ENCODE measurements around the gene TMEM204. TPM values are rescaled to one million over a fixed set of nuclear protein-coding genes. Genes with fewer than 3 reads are reported as not detected.
A peak's percentile ranks its signal among the peaks of the same experiment; 100 is the strongest.

TMEM204 gene
- polyA plus RNA-seq (2013, experiment 1 of 2; ENCODE audit: insufficient read length), result 6.3 TPM
- polyA plus RNA-seq (2013, experiment 2 of 2; ENCODE audit: insufficient read length), result 5.4 TPM

DNA sequence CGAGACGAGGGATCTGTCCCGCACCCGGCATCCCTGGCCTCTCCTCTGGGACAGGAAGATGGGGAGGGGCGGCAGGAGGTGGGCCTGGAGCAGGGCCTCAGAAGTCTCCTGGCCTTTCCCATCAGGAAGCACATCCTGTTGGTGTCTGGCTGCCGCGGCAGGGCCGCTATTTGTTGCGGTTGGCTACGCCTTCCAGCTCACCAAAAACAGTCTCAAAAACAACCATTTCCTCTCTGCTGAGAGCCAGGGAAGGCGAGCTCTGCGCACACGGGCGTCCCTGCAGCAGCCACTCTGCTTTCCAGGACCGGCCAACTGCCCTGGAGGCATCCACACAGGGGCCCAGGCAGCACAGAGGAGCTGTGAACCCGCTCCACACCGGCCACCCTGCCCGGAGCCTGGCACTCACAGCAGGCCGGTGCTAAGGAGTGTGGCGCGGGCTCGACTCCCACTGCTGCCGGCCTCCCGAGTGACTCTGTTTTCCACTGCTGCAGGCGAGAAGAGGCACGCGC is at the start of gene TMEM204:
Gene TMEM204 (plus strand): TSS at position 224 of the 509 bp plus-strand sequence. CDS start 610 bp downstream, outside the sequence.
- peak; percentile 86 for DNase-seq

DNA sequence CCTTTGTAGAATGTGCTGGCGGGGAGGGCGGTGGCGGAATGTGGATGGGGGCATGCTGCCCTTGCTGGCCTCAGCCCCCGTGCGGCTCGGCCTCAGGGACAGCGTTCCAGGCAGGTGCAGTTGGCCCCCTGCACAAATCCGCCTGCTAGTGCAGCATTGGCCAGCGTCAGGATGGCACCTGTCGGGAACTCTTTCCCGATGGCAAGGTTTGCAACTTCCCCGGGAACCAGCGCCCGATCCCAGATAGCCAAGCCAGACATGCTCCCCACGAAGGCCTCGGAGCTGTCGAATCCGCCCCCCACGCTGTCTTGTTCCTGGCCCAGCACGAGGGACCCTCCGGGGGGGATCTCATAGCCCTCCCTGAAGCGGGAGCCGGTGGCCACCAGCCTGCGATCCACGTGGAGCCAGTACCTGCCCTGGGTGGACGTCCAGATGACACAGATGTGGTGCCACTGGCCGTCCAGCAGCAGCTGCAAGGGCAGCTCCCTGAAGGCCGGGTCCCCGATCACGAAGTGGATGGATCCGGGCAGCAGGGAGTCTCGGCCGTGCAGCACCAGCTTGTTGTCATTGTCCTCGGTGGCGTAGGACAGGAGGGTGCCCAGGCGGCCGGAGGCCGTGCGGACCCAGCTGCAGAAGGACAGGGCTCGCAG is 47.5 kb upstream of the TMEM204 start:
- no peak for DNase-seq

DNA sequence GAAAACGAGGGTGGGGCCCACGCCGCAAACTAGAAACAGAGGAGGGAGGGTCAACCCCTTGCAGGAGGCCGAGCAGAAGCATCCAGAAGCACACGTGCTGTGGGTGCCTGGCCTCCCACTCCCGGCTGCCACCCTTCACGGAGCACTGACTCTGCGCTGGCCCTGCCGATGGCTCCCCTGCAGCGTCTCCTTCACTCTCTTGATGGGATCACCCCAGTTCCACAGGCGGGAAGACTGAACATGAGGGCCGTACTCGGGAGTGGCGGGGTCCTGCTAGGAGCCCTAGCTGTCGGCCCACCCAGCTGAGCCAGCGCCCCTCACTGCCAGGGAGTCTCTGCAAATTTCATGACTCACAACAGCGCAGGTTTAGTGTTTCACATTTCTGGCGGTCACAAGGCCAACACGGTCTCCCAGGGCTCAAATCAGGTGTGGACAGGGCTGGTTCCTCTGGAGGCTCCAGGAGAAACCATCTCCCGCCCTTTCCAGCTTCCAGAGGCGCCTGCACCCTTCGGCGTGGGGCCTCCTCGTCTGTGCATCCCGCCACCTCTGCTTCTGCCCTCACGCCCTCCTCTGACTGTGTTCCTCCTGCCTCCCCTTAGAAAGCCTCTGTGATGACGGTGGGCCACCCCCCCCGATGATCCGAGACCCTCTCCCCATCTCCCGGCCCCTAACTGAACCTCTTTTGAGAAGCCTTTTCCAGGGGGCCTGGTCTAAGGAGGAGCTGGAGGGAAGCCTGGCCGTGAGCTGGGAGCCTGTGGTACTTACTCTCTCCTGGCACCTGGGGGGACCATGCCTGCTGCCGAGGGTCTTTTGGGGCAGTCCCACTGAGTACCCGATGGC is 46.7 kb upstream of the TMEM204 start:
- no peak for DNase-seq

DNA sequence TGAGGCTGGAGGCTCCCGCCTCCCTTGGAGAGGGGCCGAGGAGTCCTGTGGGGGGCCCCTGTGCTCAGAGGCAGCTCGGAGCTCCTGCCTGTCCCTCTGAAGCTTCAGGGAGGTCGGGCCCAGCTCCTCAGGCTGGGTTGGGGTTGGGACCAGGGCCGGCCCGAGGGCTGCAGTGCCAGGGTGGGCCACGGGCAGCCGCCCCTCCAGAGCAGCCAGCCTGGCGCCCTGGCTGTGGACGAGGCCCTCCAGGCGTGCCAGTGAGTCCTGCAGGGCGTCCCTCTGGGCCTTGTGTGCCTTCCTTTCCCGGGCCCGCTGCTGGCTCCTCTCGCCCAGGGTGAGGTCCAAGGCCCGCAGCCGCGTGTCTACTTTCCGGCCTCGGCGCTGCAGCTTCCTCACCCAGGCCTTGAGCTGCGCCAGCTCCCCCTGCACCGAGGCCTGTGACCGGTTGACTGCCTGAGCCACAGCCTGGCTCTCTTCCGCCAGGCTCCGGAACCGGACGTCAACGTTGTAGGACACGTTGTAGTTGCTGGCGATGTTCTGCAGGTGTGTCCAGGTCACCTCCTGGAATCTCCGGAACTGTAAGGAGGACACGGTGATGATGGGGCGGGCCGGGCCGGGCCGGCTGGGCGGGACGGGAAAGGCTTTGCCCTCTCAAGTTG is 45.9 kb upstream of the TMEM204 start:
- no peak for DNase-seq

DNA sequence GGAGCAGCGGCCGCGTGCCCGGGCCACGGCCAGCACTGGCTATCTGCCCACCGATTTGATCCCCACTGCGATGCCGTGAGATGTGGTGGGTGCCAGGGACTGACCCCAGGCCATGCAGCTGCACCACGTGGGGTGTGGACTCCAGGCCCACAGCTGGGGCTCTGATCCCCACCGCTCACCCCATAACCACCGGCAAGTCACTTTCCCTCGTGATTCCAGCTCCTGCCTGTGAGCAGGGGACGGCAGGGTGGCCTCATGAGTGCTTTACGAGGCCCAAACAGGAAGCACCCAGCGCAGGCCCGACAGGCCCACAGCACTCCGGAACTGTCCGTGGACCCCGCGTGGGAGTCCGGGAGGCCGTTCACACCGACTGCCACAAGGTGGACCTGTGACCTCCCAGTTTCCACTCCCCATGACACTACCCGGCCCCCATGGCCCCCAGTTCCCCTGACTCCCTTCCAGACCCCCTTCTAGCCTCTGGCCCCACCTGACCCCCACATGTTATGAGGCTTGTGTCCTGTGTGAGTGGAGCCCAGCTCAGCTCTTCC is 45.3 kb upstream of the TMEM204 start:
- no peak for DNase-seq

DNA sequence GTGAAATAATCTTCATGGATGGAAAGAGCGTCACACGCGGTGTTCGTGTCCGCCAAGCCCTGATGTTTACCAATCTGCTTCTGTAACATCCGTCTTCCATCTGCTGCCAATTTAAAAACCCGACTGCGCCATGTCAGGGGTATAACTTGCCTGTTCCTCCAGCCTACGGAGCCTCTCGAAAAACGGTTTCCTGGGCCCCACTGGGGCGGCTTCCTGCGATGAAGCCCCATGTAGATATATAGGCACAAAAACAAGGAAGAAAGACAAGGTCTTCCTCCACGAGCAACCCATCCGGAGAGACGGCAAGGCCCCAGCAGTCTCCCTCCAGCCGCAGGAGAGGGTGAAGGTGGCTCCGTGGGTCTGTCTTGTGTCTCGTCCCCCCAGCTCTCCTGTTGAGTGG is 44.8 kb upstream of the TMEM204 start, which contains the start of gene PTX4:
Gene PTX4 (minus strand): TSS at position 326 of the 400 bp plus-strand sequence. CDS start 35 bp downstream, at position 291.
- DNase-seq, result no peak

DNA sequence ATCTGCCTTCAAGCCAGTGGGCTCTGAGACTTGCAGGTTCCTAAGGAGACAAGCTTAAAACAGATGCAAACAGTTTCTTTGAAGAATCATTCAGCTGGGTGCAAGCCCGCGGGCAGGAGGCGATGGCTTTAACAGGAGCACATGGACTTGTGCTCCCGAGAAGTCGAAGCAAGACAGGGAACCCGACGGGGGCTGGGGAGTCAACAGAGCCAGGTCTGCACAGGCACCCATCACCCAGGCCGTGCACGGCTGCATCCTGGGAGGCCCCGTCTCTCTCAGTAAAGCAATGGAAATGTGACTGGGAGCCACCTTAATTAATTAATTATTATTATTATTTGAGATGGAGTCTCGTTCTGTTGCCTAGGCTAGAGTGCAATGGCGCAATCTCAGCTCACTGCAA is 44.4 kb upstream of the TMEM204 start:
- no peak for DNase-seq

DNA sequence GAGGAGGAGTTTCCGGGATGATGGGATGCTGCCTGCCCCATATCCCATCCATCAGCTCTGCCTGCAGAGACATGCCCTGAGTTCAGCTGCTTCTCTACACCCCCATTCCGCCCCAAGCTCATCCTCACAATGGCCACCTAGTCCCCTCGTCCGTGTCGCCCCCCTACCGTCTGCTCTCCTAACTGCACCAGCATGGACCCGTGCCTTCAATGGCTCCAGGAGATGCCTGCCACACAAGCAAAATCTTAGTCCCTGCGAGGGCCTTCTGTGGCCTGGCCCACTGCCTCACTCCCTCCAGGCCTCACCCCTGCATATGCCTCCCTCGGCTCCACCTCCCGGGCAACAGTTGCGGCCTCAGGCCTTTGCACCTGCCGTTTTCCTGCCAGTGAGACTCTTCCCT is 42.1 kb upstream of the TMEM204 start:
- no peak for DNase-seq

DNA sequence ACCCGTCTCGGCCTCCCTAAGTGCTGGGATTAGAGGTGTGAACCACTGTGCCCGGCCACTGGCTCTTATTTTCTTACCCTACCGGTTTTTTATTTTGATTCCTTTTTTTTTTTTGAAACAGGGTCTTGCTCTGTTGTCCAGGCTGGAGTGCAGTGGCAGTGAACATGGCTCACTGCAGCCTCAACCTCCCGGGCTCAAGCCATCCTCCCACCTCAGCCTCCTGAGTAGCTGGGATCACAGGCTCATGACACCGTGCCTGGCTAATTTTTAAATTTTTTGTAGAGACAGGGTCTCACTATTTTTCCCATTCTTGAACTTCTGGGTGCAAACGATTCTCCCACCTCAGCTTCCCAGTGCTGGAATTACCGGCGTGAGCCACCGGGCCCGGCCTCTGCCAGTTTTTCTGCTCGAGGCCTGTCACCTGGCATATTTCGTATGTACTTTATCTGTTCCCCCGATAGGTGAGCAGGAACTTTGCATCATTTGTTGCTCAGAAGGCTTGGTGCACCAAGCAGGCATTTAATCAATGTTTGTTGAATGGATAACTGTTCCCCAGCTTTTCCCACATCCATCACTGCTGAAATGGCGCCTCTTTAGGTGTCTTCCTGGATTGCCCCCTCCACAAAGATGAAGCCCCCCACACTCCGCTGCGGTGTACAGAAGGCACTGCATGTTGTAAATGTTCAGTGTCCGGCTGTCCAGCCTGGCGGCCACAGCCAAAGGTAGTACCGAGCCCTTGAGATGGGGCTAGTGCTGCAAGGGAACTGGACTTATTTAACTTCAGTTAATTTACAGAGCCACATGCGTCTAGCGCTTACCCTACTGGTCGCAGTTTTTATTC is 41.2 kb upstream of the TMEM204 start:
- no peak for DNase-seq

DNA sequence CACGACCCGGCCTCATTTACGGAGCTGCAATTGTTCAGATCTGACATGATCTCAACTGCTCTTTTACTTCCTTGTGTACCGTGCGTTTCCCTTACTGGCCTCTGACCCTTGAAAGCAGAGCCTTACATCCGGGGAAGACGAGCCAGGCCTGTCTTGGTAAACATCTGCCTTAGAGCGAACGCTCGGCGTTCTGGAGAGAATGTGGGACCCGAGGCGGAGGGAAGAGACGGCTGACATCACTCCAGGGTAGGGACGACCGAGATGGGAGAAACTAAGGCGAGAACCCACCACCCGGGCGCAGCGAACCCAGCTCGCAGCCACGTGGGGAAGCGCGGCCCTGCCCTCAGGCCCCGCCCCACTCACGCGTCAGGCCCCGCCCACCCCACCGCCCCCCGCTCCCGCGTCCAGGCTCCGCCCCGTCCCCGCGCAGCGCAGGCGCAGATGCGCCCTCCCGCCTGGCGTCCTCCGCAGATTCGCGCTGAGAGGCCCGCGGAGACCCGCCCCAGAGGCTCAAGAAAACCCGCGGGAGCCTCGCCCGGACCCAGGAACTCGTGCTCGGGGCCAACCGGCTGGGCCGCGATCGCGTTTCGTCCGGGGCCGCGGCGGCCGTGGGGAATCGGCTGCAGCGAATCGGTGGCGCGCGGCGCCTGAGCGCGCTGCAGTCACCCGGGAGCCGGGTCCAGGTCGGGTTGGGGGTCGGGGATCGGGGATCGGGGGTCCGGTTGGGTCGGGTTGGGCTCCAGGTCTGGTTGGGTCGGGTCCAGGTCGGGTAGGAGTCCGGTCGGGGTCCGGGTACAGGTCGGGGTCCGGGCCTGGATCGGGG is 40.3 kb upstream of the TMEM204 start, which contains the start of gene TELO2:
Gene TELO2 (plus strand): TSS at position 438 of the 823 bp plus-strand sequence. CDS start 922 bp downstream, outside the sequence.
- DNase-seq, result peak; percentile 77

DNA sequence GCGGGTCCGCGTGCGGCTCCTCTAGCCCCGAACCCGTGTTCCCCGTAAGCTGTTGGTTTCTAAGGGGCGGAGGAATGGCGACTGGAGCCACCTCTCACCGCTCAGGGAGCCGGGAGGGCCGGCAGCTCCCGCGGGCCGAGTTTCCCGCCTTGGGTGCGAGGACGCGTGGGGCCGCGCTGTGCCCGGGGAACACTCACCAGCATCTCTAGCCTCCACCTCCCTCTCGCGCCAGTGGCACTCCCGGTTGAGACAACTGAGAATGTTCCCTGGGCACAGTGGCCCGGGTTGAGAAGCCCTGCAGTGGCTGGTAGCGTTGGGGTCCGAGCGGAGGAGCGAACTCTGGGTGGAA is 39.7 kb upstream of the TMEM204 start:
- DNase-seq, result peak; percentile 20

DNA sequence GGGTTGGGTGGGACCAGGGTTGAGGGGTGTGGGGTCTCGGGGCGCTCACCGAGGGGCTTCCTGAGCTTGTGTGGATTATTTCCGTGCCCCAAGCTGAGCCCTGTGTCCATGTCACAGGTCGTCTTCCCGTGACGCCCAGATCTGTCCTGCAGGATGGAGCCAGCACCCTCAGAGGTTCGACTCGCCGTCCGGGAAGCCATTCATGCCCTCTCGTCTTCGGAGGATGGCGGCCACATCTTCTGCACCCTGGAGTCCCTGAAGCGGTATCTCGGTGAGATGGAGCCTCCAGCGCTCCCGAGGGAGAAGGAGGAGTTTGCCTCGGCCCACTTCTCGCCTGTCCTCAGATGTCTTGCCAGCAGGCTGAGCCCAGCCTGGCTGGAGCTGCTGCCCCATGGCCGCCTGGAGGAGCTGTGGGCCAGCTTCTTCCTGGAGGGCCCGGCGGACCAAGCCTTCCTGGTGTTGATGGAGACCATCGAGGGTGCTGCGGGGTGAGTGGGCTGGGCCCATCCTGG is 39.3 kb upstream of the TMEM204 start:
- DNase-seq, result peak; percentile 70

DNA sequence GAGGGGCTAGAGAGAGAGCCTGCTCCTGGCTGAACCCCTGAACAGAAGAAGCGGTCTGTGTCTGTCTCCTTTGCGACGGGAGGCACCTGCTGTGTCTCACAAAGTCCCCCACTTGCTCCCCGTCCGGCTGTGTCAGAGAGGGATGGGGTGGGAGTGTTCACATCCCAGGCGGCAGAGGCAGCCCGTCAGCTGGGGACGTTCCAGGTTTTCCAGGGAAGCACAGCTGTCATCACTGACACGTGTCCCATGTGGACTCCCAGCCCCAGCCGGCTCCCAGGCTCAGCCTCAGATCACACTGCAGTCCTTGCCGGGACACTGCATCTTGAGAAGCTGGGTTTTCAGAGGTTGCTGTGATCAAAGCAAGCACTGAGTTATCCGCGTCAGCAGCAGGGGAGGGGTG is 38.8 kb upstream of the TMEM204 start:
- no peak for DNase-seq

DNA sequence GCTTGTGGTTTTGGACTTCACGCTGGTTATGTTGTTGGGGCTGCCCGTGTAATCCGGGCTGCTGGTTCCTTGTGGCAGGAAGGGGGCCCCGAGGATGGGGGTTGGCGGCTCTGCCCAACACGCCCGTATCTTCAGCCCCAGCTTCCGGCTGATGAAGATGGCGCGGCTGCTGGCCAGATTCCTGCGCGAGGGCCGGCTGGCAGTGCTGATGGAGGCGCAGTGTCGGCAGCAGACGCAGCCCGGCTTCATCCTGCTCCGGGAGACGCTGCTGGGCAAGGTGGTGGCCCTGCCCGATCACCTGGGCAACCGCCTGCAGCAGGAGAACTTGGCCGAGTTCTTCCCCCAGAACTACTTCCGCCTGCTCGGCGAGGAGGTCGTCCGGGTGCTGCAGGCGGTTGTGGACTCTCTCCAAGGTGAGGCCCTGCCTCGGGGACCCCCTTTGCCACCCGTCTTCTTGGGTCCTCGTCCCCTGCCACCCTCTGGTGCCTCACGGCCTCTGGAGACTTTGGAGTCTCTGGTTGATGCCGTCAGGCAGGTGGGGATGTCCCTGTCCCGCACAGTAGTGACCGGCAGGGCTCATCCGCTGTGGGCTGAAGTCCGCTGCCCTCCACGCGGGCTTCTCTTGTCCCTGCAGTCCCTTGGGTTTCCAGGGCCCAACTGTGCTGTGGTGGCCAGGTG is 38.1 kb upstream of the TMEM204 start:
- DNase-seq, result no peak

DNA sequence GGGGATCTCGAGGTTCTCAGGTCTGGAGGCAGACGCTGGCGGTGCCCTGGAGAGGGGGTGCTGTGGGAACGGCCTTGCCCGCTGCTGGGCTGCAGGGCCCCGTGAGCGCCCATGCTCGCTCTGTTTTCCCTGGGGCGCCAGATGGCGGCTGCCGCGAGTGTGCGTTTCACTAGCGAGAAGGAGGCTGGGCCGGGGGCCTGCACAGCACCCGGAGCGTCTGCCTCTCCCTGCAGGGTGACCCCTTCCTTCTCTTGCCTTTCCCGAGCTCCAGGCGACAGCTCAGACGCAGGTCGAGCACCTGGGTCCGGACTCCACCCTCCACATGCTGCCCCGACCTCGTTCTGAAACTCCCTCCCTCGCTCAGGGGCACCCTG is 37.6 kb upstream of the TMEM204 start:
- no peak for DNase-seq

DNA sequence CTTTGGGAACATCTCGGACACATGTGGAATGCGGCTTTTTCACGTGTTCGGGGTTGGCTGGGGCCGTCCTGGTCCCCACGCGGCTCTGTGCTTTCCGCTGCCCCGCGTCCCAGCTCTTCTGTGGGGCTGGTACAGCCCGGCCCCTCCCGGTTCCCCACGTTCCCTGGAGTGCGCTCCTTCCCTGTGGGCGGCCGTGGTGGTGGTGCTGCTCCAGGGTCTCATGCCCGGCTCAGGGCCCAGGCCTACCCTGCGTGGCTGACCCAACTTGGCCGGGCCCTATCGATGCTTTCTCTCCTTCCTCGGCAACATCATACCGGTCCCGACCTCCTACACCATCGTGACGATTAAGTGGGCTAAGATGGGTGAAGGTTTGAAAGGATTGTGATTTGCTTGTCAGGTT is 37.0 kb upstream of the TMEM204 start:
- no peak for DNase-seq

DNA sequence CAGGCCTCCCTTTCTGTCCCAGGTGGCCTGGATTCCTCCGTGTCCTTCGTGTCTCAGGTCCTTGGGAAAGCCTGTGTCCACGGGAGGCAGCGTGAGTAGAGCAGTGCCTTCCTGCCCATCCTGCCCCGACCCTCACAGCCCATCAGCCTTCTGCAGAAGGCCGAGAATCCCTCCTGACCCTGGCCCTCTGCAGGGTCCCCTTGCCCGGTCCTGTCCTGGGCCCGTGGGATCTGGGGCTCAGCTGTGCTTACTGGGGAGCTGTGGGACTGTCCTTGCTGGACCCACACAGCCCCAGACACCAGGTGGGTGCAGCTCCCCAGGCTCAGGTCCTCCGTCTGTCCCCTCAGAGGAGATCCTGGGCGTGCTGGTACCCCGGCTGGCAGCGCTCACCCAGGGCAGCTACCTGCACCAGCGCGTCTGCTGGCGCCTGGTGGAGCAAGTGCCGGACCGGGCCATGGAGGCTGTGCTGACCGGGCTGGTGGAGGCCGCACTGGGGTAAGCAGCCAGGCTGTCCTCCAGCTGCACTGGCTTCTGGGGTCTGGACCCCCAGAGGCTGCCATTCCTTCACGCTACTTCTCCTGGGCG is 36.4 kb upstream of the TMEM204 start:
- no peak for DNase-seq

DNA sequence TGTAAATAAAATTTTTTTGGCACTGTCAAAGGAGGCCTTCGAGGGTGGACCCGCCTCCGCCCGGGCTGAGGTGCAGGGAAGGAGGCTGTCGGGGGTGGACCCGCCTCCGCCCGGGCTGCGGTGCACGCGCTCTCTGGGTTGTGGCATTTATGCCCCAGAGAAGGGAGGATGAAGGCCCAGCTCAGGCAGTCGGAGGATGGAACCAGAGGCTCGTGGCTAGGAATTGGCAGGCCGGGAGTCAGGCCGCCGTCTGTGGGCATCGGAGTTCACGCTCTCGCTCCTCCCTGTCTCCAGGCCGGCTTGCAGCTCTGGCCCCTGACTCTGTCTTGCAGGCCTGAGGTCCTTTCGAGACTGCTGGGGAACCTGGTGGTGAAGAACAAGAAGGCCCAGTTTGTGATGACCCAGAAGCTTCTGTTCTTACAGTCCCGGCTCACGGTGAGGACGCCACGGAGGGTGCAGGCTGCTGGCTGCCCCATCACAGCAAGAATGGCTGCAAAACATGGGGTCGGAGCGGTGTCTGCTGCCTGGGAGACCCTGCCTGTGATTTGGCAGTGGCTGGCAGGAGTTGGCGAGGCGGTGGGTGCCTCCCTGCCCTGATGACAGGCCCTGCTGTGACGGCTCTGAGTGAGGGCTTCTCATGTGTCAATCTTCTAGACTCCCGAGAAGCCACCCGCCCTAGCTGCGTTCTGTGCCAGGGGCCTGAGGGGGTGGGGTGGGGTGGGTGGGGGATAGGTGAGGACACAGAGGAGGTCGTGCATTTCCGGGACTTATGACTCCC is 34.4 kb upstream of the TMEM204 start:
- no peak for DNase-seq
